CD4-positive, CD25-positive, alpha-beta regulatory T cell (primary cell): ENCODE data around the gene LRRC3C. TPM values are rescaled to one million over a fixed set of nuclear protein-coding genes. Genes with fewer than 3 reads are reported as not detected.

ENCODE experiments used
- ATAC-seq, 2 donors: fragments of 150-1000 bp; cut with Tn5 transposase; one replicate each; pipeline ENCODE4 v1.10.0; 2021; ENCODE audit warnings: low read depth in 2 of 2, moderate number of reproducible peaks in 2 of 2, moderate library complexity in 1 of 2
- DNase-seq, 3 donors: peaks; one replicate each; pipeline versions ENCODE4 v3.0.0 to v3.0.0-alpha.2; 2012 to 2022; ENCODE audit warnings: mixed read lengths in 1 of 3
- H3K27ac ChIP-seq: one replicate; pipeline ENCODE4 v1.7.0; 2013; ENCODE audit warnings: mild to moderate bottlenecking, low read length; ENCODE audit not compliant: insufficient read depth, poor library complexity, severe bottlenecking
- H3K27me3 ChIP-seq: one replicate; pipeline ENCODE4 v1.7.0; 2013; ENCODE audit warnings: low read length; ENCODE audit not compliant: control insufficient read depth, insufficient read depth
- H3K36me3 ChIP-seq: one replicate; pipeline ENCODE4 v1.7.0; 2013; ENCODE audit warnings: mild to moderate bottlenecking, low read length, moderate library complexity; ENCODE audit not compliant: control insufficient read depth, insufficient read depth
- H3K4me1 ChIP-seq: 2 replicates; pipeline ENCODE4 v1.7.0; 2013; ENCODE audit warnings: mild to moderate bottlenecking, low read length; ENCODE audit not compliant: insufficient read depth, control insufficient read depth, poor library complexity, severe bottlenecking
- H3K4me3 ChIP-seq: one replicate; pipeline ENCODE4 v1.7.0; 2013; ENCODE audit warnings: low read depth, mild to moderate bottlenecking, low read length, moderate library complexity
- H3K9me3 ChIP-seq, 2 experiments: 1 replicate in 1 of 2; 2 replicates in 1 of 2; pipeline ENCODE4 v1.7.0; 2013; ENCODE audit warnings: low read length in 2 of 2, mild to moderate bottlenecking in 1 of 2, moderate library complexity in 1 of 2; ENCODE audit not compliant: control insufficient read depth in 2 of 2
- H3K27ac Mint-ChIP-seq, 3 donors: one replicate each; pipeline ENCODE4 v1.8.0; 2020 to 2022; ENCODE audit warnings: mild to moderate bottlenecking in 3 of 3, mixed read lengths in 3 of 3, moderate library complexity in 2 of 3
- H3K27me3 Mint-ChIP-seq: one replicate; pipeline ENCODE4 v1.8.0; 2022; ENCODE audit warnings: mild to moderate bottlenecking, mixed read lengths
- H3K36me3 Mint-ChIP-seq: one replicate; pipeline ENCODE4 v1.8.0; 2020; ENCODE audit warnings: mixed read lengths
- H3K4me1 Mint-ChIP-seq, 4 donors: one replicate each; pipeline ENCODE4 v1.8.0; 2020 to 2022; ENCODE audit warnings: mixed read lengths in 4 of 4, mild to moderate bottlenecking in 1 of 4
- H3K4me3 Mint-ChIP-seq, 4 donors: one replicate each; pipeline ENCODE4 v1.8.0; 2020 to 2022; ENCODE audit warnings: mild to moderate bottlenecking in 4 of 4, mixed read lengths in 4 of 4, moderate library complexity in 3 of 4
- H3K9me3 Mint-ChIP-seq, 7 donors: one replicate each; pipeline ENCODE4 v1.8.0; 2020 to 2022; ENCODE audit warnings: mixed read lengths in 7 of 7, mild to moderate bottlenecking in 3 of 7, moderate library complexity in 2 of 7
- polyA plus RNA-seq, 4 donors: library from polyadenylated mRNA; unstranded; fragments of 300-500 nt; fragmentation: Illumina TruSeq; gene quantifications; one replicate each; pipeline ENCODE4 v1.2.3, GENCODE V29; 2021
- total RNA-seq: library from RNA; stranded (reverse); gene quantifications from one replicate; pipeline ENCODE4 v1.2.3, GENCODE V29; 2022

The LRRC3C gene
- total and polyA plus RNA-seq, 5 donors from 2014 or later = 0.38 TPM; not detected in 4

- peaks cover 17% of the 10 kb centered on the region for H3K4me1 ChIP-seq
- H3K27ac ChIP-seq = no peak overlapping the region
- peaks cover 5 to 39% (median 23%) of the 10 kb centered on the region in 4 donors for H3K4me1 Mint-ChIP-seq
- H3K27ac Mint-ChIP-seq = peak overlapping the region in 2 of 3 donors; percentile 67 to 82
- H3K9me3 Mint-ChIP-seq = peaks cover 0 to 3% (median 0%) of the 10 kb centered on the region in 7 donors
- H3K27me3 Mint-ChIP-seq = peaks cover 17% of the 10 kb centered on the region
- H3K4me3 ChIP-seq = no peak overlapping the region
- DNase-seq (no peak), ATAC-seq (no peak)
- no peaks in the 10 kb centered on the region for H3K27me3 ChIP-seq
- no peak overlapping the region for H3K4me3 Mint-ChIP-seq
- H3K36me3 ChIP-seq = no peaks in the 10 kb centered on the region
- peaks cover 3% of the 10 kb centered on the region for H3K36me3 Mint-ChIP-seq
- H3K9me3 ChIP-seq = no peaks in the 10 kb centered on the region
Observed at GRCh38 chr17:39965017-39965699, 37.6 kb downstream of the LRRC3C start.

- peaks cover 0 to 3% (median 0%) of the 10 kb centered on the region in 7 donors for H3K9me3 Mint-ChIP-seq
- no peak overlapping the region for H3K4me3 Mint-ChIP-seq
- Histone ChIP-seq H3K4me1 (peaks cover 17% of the 10 kb centered on the region), H3K36me3 (no peaks in the 10 kb centered on the region), H3K4me3 (no peak overlapping the region), H3K9me3 (no peaks in the 10 kb centered on the region), H3K27ac (no peak overlapping the region), H3K27me3 (no peaks in the 10 kb centered on the region)
- H3K4me1 Mint-ChIP-seq = peaks cover 5 to 27% (median 20%) of the 10 kb centered on the region in 4 donors
- H3K27ac Mint-ChIP-seq = peak overlapping the region in 2 of 3 donors; percentile 60 to 61
- ATAC-seq = no peak
- peaks cover 24% of the 10 kb centered on the region for H3K27me3 Mint-ChIP-seq
- no peak for DNase-seq
- H3K36me3 Mint-ChIP-seq = peaks cover 18% of the 10 kb centered on the region
Observed at GRCh38 chr17:39966771-39967170, 39.2 kb downstream of the LRRC3C start.

- H3K4me3 Mint-ChIP-seq = no peak overlapping the region
- H3K9me3 ChIP-seq = no peaks in the 10 kb centered on the region
- DNase-seq (no peak), ATAC-seq (no peak)
- H3K36me3 ChIP-seq = no peaks in the 10 kb centered on the region
- H3K9me3 Mint-ChIP-seq = peaks cover 0 to 3% (median 0%) of the 10 kb centered on the region in 7 donors
- H3K36me3 Mint-ChIP-seq = peaks cover 18% of the 10 kb centered on the region
- H3K4me1 ChIP-seq = peaks cover 3% of the 10 kb centered on the region
- H3K4me3 ChIP-seq = no peak overlapping the region
- peaks cover 4 to 8% (median 7%) of the 10 kb centered on the region in 4 donors for H3K4me1 Mint-ChIP-seq
- no peak overlapping the region for H3K27ac Mint-ChIP-seq
- no peak overlapping the region for H3K27ac ChIP-seq
- peaks cover 38% of the 10 kb centered on the region for H3K27me3 Mint-ChIP-seq
- H3K27me3 ChIP-seq = no peaks in the 10 kb centered on the region
Observed at GRCh38 chr17:39968761-39969160, 41.2 kb downstream of the LRRC3C start.

GRCh38 chr17:39969375-39969774, 41.8 kb downstream of the LRRC3C start:
- Histone ChIP-seq H3K4me1 (no peaks in the 10 kb centered on the region), H3K4me3 (no peak overlapping the region), H3K27me3 (no peaks in the 10 kb centered on the region), H3K36me3 (no peaks in the 10 kb centered on the region), H3K27ac (no peak overlapping the region), H3K9me3 (no peaks in the 10 kb centered on the region)
- peaks cover 0 to 3% (median 0%) of the 10 kb centered on the region in 7 donors for H3K9me3 Mint-ChIP-seq
- peaks cover 18% of the 10 kb centered on the region for H3K36me3 Mint-ChIP-seq
- H3K4me3 Mint-ChIP-seq = no peak overlapping the region
- peaks cover 33% of the 10 kb centered on the region for H3K27me3 Mint-ChIP-seq
- ATAC-seq (no peak), DNase-seq (no peak)
- H3K27ac Mint-ChIP-seq = no peak overlapping the region
- H3K4me1 Mint-ChIP-seq = peaks cover 0 to 5% (median 2%) of the 10 kb centered on the region in 4 donors

- Histone ChIP-seq H3K27me3 (no peaks in the 10 kb centered on the region), H3K27ac (no peak overlapping the region), H3K4me3 (no peak overlapping the region), H3K36me3 (no peaks in the 10 kb centered on the region), H3K4me1 (no peaks in the 10 kb centered on the region), H3K9me3 (no peaks in the 10 kb centered on the region)
- DNase-seq (no peak), ATAC-seq (no peak)
- peaks cover 18% of the 10 kb centered on the region for H3K36me3 Mint-ChIP-seq
- no peak overlapping the region for H3K4me3 Mint-ChIP-seq
- peaks cover 0 to 5% (median 2%) of the 10 kb centered on the region in 4 donors for H3K4me1 Mint-ChIP-seq
- H3K27me3 Mint-ChIP-seq = peaks cover 33% of the 10 kb centered on the region
- peaks cover 0 to 3% (median 0%) of the 10 kb centered on the region in 7 donors for H3K9me3 Mint-ChIP-seq
- no peak overlapping the region for H3K27ac Mint-ChIP-seq
Observed at GRCh38 chr17:39970157-39970692, 42.7 kb downstream of the LRRC3C start.

GRCh38 chr17:39971076-39971603, 43.6 kb downstream of the LRRC3C start:
- Histone ChIP-seq H3K27me3 (no peaks in the 10 kb centered on the region), H3K9me3 (no peaks in the 10 kb centered on the region), H3K27ac (no peak overlapping the region), H3K4me3 (no peak overlapping the region), H3K4me1 (no peaks in the 10 kb centered on the region), H3K36me3 (no peaks in the 10 kb centered on the region)
- Mint-ChIP-seq H3K36me3 (peaks cover 18% of the 10 kb centered on the region), H3K27me3 (peaks cover 33% of the 10 kb centered on the region), H3K4me3 (no peak overlapping the region), H3K9me3 (peaks cover 0 to 3% (median 0%) of the 10 kb centered on the region in 7 donors), H3K27ac (no peak overlapping the region), H3K4me1 (peaks cover 0 to 5% (median 2%) of the 10 kb centered on the region in 4 donors)
- DNase-seq (no peak), ATAC-seq (no peak)

- H3K27me3 ChIP-seq = no peaks in the 10 kb centered on the region
- no peak overlapping the region for H3K4me3 ChIP-seq
- peaks cover 0 to 3% (median 0%) of the 10 kb centered on the region in 7 donors for H3K9me3 Mint-ChIP-seq
- no peak overlapping the region for H3K4me3 Mint-ChIP-seq
- ATAC-seq = no peak
- peaks cover 0 to 5% (median 2%) of the 10 kb centered on the region in 4 donors for H3K4me1 Mint-ChIP-seq
- DNase-seq = no peak
- H3K27ac Mint-ChIP-seq = no peak overlapping the region
- peaks cover 33% of the 10 kb centered on the region for H3K27me3 Mint-ChIP-seq
- no peaks in the 10 kb centered on the region for H3K36me3 ChIP-seq
- H3K4me1 ChIP-seq = no peaks in the 10 kb centered on the region
- H3K36me3 Mint-ChIP-seq = peaks cover 15% of the 10 kb centered on the region
- H3K9me3 ChIP-seq = no peaks in the 10 kb centered on the region
- no peak overlapping the region for H3K27ac ChIP-seq
Observed at GRCh38 chr17:39972271-39972670, 44.7 kb downstream of the LRRC3C start.
